Sigmoid colon (tissue), 7 donors: ENCODE data around the gene ANKRD10. TPM values are rescaled to one million over a fixed set of nuclear protein-coding genes. Genes with fewer than 3 reads are reported as not detected.

ENCODE experiments used
- DNase-seq: peaks from one replicate; pipeline ENCODE4 v3.0.0-alpha.2; 2019
- H3K27ac ChIP-seq, 4 donors: fragments of 200-600 bp; sonication (generic); one replicate each; pipeline ENCODE4 v1.5.1; 2016 to 2019; ENCODE audit warnings: mild to moderate bottlenecking in 1 of 4
- H3K27me3 ChIP-seq, 3 donors: fragments of 200-600 bp; sonication (generic); one replicate each; pipeline ENCODE4 v1.5.1; 2019; ENCODE audit warnings: mild to moderate bottlenecking in 1 of 3
- H3K36me3 ChIP-seq, 4 donors: fragments of 200-600 bp; sonication (generic); one replicate each; pipeline ENCODE4 v1.5.1; 2016 to 2019
- H3K4me1 ChIP-seq, 4 donors: fragments of 200-600 bp; sonication (generic); one replicate each; pipeline ENCODE4 v1.5.1; 2017 to 2019
- H3K4me3 ChIP-seq, 4 donors: fragments of 200-600 bp; sonication (generic); one replicate each; pipeline ENCODE4 v1.5.1; 2017 to 2019; ENCODE audit warnings: mild to moderate bottlenecking in 2 of 4, moderate library complexity in 1 of 4
- H3K9me3 ChIP-seq, 4 donors: fragments of 200-600 bp in 3 of 4; sonication (generic) in 3 of 4; one replicate each; pipeline versions ENCODE4 v1.5.1 to v1.6.1; 2013 to 2019
- CTCF ChIP-seq, 4 experiments: fragments of 450-650 bp in 3 of 4; fragments of 200-600 bp in 1 of 4; IDR thresholded peaks; one replicate each; pipeline ENCODE4 v1.5.1; 2016 to 2019; ENCODE audit warnings: antibody characterized with exemption in 4 of 4, mild to moderate bottlenecking in 3 of 4, moderate library complexity in 2 of 4
- EP300 ChIP-seq, 4 donors: sonication (generic); formaldehyde crosslinking; IDR thresholded peaks; one replicate each; pipeline ENCODE4 v1.6.1; 2017; ENCODE audit warnings: antibody characterized with exemption in 4 of 4
- POLR2A ChIP-seq, 2 donors: fragments of 450-650 bp; IDR thresholded peaks; one replicate each; pipeline ENCODE4 v1.6.1; 2016; ENCODE audit warnings: antibody characterized with exemption in 2 of 2, mild to moderate bottlenecking in 2 of 2, moderate library complexity in 2 of 2
- POLR2AphosphoS5 ChIP-seq, 4 donors: sonication (generic); formaldehyde crosslinking; IDR thresholded peaks; one replicate each; pipeline ENCODE4 v1.6.1; 2017; ENCODE audit warnings: antibody characterized with exemption in 4 of 4
- WGBS, 2 donors: extraction: QIAGEN DNeasy Blood & Tissue Kit; methylation state at CpG; one replicate each; pipeline ENCODE4 v1.1.7; 2013; 5-methylcytosine and 5-hydroxymethylcytosine counted together
- intact Hi-C: fragments of 100-400 bp; cut with DNase I; formaldehyde crosslinking; loops from one replicate; pipeline ENCODE4 v1.15.1; 2023
- polyA plus RNA-seq, 3 donors: library from polyadenylated mRNA; stranded (reverse); fragments of 200-250 nt; gene quantifications; one replicate each; pipeline ENCODE4 v1.2.3, GENCODE V29; 2013
- total RNA-seq, 4 donors: library from RNA; depleted of rRNA; stranded (reverse); fragments of >200 nt; gene quantifications; one replicate each; pipeline ENCODE4 v1.1.0, GENCODE V29; 2016
- donor health status: healthy with polysubstance abuse.
- donor health status: Bipolar disorder and iron deficiency.
- donor health status: healthy.

ANKRD10 gene
- total and polyA plus RNA-seq, 7 donors = 41.4 to 179 (median 141) TPM

GRCh38 chr13:110836605-110836903 lies 78.3 kb downstream of the ANKRD10 start:
- Histone ChIP-seq H3K9me3 (no peaks in the 10 kb centered on the region), H3K4me3 (no peak overlapping the region), H3K27me3 (no peaks in the 10 kb centered on the region), H3K27ac (no peak overlapping the region), H3K4me1 (no peaks in the 10 kb centered on the region), H3K36me3 (no peaks in the 10 kb centered on the region)
- 67 to 70% methylated on average over 2 of the region's 2 CpGs for WGBS, 2 donors
- TF ChIP-seq CTCF (IDR thresholded peaks at IDR 0.05) = no peak
- TF ChIP-seq EP300 (IDR thresholded peaks at IDR 0.05) = no peak
- DNase-seq = no peak
- intact Hi-C loops = no loop called here

GRCh38 chr13:110835721-110836604 lies 78.9 kb downstream of the ANKRD10 start:
- DNase-seq = no peak
- 53 to 65% methylated on average over 7 of the region's 7 CpGs for WGBS, 2 donors
- no peaks in the 10 kb centered on the region for H3K9me3 ChIP-seq

GRCh38 chr13:110834572-110834971 lies 80.3 kb downstream of the ANKRD10 start:
- H3K4me1 ChIP-seq = no peaks in the 10 kb centered on the region
- H3K27ac ChIP-seq = no peak overlapping the region
- no peaks in the 10 kb centered on the region for H3K36me3 ChIP-seq
- no peaks in the 10 kb centered on the region for H3K9me3 ChIP-seq
- intact Hi-C loops = no loop called here
- no peak for DNase-seq
- WGBS, 2 donors = 78 to 86% methylated on average over 7 of the region's 7 CpGs
- H3K4me3 ChIP-seq = no peak overlapping the region
- no peak for TF ChIP-seq POLR2A (IDR thresholded peaks at IDR 0.05)
- TF ChIP-seq POLR2AphosphoS5 (IDR thresholded peaks at IDR 0.05) = no peak
- no peak for TF ChIP-seq CTCF (IDR thresholded peaks at IDR 0.05)
- no peak for TF ChIP-seq EP300 (IDR thresholded peaks at IDR 0.05)
- H3K27me3 ChIP-seq = no peaks in the 10 kb centered on the region

More at GRCh38 chr13:110835721-110836604, 78.9 kb downstream of the ANKRD10 start:
- Histone ChIP-seq H3K4me1 (no peaks in the 10 kb centered on the region), H3K27ac (no peak overlapping the region), H3K4me3 (no peak overlapping the region), H3K27me3 (no peaks in the 10 kb centered on the region), H3K36me3 (no peaks in the 10 kb centered on the region)
- TF ChIP-seq POLR2A (IDR thresholded peaks at IDR 0.05) (no peak), CTCF (IDR thresholded peaks at IDR 0.05) (no peak), POLR2AphosphoS5 (IDR thresholded peaks at IDR 0.05) (no peak), EP300 (IDR thresholded peaks at IDR 0.05) (no peak)
- intact Hi-C loops = no loop called here

DNA sequence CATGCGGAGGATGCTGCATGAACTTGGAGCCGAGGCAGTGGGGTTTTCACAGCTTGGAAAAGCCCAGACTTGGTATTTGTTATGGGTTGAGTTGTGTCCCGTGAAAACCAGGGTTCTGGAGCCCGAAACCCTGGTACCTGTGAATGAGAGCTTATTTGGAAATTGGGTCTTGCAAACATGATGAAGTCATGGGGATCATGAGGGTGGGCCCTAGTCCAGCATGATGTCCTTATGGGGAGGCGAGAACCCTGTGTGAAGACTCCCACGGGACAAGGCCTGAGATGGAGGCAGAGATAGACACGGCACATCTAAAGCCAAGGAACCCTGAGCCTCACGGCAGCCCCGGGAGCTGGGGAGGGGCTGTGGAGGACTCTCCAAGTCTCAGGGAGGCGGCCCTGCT lies 82.3 kb downstream of the ANKRD10 start:
- no peak for TF ChIP-seq CTCF (IDR thresholded peaks at IDR 0.05)
- WGBS, 2 donors = 83 to 85% methylated on average over 10 of the region's 10 CpGs
- no peaks in the 10 kb centered on the region for H3K9me3 ChIP-seq
- H3K27ac ChIP-seq = no peak overlapping the region
- no peaks in the 10 kb centered on the region for H3K27me3 ChIP-seq
- DNase-seq = no peak
- H3K4me1 ChIP-seq = no peaks in the 10 kb centered on the region
- H3K36me3 ChIP-seq = no peaks in the 10 kb centered on the region
- intact Hi-C loops = no loop called here
- no peak overlapping the region for H3K4me3 ChIP-seq

GRCh38 chr13:110832205-110832479 lies 82.7 kb downstream of the ANKRD10 start:
- TF ChIP-seq POLR2A (IDR thresholded peaks at IDR 0.05) (no peak), EP300 (IDR thresholded peaks at IDR 0.05) (no peak), CTCF (IDR thresholded peaks at IDR 0.05) (no peak), POLR2AphosphoS5 (IDR thresholded peaks at IDR 0.05) (no peak)
- Histone ChIP-seq H3K27ac (no peak overlapping the region), H3K4me3 (no peak overlapping the region), H3K9me3 (no peaks in the 10 kb centered on the region), H3K36me3 (no peaks in the 10 kb centered on the region), H3K27me3 (no peaks in the 10 kb centered on the region), H3K4me1 (no peaks in the 10 kb centered on the region)
- intact Hi-C loops = no loop called here
- 88 to 89% methylated on average over 3 of the region's 3 CpGs for WGBS, 2 donors
- no peak for DNase-seq
